DMS 273 treated with DMSO at 0.1 percent for 48 hours (cell line): ENCODE measurements around the gene LRRN4.
A peak's percentile ranks its signal among the peaks of the same experiment; 100 is the strongest.
"Not testable (repeated sequence)": the region's sequence is repeated elsewhere in the genome, so short reads cannot be mapped to it uniquely, and the experiment has no call there.

Experiments
- DNase-seq: peaks from one replicate; lab custom pipeline; 2025; lab: John Stamatoyannopoulos, UW

Gene LRRN4

DNA sequence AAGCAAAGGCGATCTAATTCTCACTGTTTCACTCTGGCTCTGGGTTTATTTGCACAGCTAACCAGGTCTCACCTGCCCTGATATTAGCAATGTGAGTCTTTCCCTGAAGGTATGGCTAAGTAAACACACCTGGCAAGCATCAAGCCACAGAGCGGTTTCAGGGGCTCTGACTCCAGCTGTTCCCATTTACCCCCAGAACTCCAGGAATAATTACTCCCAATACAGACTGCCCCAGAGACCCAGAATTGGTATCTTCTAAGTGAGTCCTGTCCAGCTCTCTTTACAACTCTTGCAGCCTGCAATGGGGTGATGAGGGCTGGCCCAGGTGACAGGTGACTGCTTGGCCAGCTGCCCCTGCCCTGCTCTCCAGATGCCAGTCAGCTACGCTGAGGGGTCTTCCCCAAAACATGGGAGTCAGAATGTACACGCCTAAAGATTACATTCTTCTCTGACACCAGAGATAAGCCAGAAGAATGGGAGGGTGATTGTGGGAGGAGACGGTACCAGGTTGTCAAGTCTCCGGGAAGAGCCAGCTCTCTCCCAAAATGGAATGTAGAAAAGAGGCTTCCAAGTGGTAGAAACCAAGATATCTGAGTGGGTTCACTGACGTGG is 4.9 kb upstream of the LRRN4 start:
- DNase-seq = no peak

- DNase-seq = no peak
Observed at GRCh38 chr20:6057691-6058090, 3.8 kb upstream of the LRRN4 start.

DNA sequence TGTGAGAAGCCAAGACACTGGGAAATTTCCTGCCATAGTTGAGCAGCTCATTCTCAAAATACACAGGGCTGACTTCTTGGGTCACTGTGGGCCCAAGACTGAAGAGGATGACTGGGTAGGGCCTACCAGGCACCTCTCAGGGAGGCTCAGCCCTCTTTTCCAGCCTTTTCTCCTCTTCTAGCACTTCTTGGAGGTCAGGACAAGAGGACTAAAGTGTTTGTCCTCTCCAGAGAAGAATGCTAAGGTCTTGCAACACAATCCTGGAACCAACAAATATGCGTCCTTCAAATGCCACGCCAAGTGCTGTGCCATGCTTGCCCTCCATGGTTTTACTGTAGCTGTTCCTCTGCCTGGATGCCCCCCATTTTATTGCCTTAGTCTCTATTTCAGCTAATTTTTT is 3.3 kb upstream of the LRRN4 start:
- DNase-seq = no peak

DNA sequence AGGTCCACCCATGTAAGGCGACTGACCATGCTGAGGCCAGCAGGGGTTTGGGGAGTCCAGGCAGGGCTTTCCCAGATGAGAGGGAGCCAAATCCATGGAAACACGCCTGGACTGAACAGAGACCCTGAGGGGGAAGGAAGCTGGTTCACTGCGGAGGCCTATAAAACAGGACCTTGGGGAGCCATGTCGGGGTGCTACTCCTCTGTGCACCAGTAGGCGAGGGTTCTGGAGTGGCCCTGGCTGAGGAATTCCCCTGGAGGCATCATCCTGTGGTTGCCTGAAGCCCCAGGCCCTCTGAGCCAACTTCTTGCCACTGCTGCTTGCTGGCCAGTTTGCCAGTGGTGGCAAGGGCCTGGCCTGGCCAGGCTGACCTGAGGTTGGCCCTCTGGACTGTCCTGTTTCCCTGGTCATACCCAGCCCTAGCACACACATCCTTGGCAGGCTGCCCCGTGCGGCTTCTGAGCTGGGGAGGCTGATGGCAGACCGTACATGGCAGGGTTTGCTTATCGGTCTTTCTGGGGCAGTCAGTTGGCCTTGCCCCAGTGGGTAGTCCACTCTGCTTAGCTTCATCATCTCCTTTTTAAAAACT is 2.2 kb upstream of the LRRN4 start:
- DNase-seq = no peak

DNA sequence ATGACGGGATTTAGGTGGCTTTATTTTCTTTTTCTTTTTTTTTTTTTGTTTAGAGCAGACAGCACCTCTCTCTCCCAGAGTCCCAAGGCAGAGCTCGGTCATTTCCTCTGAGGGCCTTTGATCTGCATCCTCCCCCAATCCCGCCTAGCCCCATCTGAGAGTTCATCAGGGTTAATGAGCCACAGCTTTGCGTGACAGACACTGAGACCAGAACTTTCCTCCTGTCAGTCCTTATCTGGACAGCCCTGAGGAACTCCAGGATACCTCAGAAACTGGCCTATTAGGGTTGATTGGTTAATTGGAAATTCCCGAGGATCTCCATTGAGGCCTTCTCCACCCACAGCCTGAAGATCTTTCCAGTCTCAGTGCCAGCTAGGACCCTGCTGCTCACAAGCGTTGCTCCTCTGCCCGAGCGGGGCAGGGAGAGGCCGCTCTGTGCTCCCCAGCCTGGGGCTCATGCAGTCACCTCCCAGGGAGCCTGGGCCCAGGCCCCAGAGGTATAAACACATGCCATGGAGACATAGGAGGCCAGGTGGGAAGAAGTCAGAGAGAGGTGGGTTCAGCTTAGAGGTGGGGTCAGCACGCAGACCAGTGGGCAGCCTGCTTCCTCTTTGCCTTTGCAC is 1.4 kb upstream of the LRRN4 start:
- no peak for DNase-seq

GRCh38 chr20:6054689-6055051 is 810 bp upstream of the LRRN4 start:
- DNase-seq = not testable (repeated sequence)

GRCh38 chr20:6053064-6053775 is 640 bp downstream of the LRRN4 start:
- DNase-seq = no peak

- DNase-seq = no peak
Observed at GRCh38 chr20:6051505-6051904, 2.4 kb downstream of the LRRN4 start.

GRCh38 chr20:6048391-6048790 is 5.5 kb downstream of the LRRN4 start:
- DNase-seq = no peak

DNA sequence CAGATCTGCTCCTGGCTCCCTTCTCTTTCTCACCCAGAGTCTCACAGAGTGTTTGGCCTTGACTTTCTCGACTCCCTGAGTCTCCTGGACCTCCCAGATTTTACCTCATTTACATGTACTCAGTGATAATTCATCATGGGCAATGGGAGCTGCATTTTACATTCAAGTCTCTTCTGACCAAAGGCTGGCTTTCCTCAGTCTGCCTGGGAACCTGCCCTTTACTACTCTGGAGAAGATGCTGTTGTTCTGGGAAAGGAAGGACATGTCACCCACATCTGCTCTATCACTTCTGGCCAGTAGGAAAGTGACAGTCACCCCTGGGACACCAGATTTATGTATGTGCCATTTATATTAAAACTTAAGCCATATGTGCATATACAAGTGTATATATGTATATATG is 7.4 kb downstream of the LRRN4 start:
- DNase-seq = no peak

DNA sequence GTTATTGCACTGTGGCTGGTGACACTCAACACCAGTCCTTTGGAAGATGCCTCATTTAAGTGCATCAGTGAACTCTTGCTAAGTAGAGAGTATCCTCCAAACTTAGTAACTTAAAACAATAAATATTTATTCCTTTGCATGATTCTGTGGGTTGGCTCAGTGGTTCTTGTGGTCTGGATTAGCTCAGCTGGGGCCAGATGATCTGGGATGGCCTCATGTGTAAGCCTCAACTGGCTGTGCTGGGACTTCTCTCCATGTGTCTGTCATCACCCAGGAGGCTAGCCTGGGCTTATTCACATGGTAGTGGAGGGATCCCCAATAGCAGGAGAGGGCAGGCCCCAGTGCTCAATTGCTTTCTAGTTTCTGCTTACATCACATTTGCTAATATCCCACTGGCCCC is 8.3 kb downstream of the LRRN4 start:
- DNase-seq = no peak

DNA sequence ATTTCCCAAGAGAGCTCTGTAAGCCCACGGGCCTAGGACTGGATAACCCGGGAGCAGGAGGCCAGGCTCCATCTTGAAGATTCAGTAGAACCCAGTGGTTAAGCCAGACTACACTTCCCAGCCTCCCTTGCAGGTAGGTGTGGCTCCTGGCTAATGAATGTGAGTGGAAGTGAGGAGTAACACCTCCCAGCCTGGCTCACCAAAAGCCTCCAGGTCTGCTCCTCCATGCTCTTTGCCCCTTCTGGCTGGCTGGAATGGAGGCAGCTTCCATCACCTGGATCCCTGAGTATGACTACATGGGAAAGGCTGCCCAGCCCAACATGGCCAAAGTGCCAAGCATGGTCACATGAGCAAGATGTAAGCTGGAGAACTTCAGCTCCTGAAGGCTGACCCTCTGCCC is 9.7 kb downstream of the LRRN4 start:
- peak; percentile 16 for DNase-seq

GRCh38 chr20:6041808-6042265 is 12.0 kb downstream of the LRRN4 start:
- DNase-seq = no peak

DNA sequence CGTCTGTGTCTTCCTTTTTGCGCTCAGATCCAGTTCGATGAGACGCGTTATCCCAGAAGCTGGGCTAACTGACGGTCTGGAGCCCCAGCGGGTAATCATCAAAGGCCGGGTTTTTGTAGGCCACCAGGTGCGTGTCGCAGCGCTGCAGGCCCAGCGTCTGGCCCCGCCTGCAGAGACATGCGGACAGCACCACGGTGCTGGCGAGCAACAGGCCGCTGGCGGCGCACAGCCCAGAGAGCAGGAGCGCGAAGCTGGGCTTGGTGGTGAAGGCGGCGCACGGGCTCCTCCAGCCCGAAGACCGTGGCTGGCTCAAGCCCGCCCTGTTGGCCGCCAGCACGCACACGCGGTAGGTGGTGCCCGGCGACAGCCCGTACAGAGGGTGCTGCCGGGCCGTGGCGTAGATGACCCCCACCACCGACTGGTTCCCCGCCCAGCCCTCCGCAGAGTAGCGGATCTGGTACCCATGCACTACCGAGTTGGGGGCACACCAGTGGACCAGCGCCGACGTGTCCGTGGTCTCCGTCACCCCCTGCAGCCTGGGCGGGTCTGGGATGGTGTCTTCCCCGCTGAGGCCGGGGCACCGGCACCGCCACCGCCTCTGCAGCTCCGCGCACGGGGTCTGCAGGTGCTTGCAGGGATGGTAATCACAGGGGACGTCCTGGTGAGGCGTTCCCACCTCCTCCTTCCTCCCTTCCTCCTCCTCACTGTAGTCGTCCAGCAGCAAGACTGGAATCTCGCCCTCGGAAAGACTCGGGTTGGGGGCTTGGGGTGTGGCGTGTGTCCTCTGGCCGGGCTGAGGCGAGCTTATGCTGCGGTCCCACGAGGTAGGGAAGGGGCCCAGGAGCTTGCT is 12.7 kb downstream of the LRRN4 start:
- no peak for DNase-seq

- DNase-seq = no peak
Observed at GRCh38 chr20:6040540-6040939, 13.3 kb downstream of the LRRN4 start.

GRCh38 chr20:6039766-6040165 is 14.1 kb downstream of the LRRN4 start:
- DNase-seq = no peak

DNA sequence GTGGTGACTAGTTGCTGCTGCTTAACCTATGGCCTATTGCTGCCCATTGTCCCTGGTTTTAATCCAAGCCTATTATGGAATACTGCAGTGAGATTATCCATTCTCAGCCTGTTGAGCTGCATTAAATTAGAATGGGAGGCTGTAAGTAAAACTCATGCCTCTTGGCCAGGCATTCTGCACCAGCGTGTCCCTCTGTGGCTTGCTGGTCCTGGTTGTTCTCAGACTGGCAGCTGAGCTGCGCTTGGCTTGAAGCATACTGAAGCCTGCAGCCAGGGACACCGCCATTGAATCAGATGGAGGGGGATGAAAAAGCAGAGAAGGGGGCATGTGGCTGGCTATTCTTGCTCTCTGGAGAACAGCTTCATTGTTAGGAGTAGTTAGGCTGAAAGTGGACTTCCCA is 15.6 kb downstream of the LRRN4 start:
- no peak for DNase-seq

DNA sequence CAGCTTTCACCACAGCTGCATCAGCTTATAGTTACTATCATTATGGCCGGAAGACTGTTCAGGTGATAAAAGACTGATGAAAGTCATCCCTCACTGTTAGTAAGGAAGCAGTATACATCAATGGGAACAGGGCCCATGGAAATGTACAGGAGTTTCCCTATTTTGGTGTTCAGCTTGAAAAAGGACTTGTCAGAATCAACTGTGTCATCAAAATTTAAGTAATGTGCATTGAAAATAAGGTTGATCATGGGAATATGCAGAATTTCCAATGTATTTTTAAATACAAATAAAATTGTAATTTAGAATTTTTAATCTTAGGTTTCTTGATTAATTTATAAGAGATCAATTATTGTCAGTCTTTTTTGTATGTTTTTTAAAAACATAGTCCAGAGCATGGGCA is 16.8 kb downstream of the LRRN4 start:
- no peak for DNase-seq

GRCh38 chr20:6036213-6036612 is 17.6 kb downstream of the LRRN4 start:
- no peak for DNase-seq

DNA sequence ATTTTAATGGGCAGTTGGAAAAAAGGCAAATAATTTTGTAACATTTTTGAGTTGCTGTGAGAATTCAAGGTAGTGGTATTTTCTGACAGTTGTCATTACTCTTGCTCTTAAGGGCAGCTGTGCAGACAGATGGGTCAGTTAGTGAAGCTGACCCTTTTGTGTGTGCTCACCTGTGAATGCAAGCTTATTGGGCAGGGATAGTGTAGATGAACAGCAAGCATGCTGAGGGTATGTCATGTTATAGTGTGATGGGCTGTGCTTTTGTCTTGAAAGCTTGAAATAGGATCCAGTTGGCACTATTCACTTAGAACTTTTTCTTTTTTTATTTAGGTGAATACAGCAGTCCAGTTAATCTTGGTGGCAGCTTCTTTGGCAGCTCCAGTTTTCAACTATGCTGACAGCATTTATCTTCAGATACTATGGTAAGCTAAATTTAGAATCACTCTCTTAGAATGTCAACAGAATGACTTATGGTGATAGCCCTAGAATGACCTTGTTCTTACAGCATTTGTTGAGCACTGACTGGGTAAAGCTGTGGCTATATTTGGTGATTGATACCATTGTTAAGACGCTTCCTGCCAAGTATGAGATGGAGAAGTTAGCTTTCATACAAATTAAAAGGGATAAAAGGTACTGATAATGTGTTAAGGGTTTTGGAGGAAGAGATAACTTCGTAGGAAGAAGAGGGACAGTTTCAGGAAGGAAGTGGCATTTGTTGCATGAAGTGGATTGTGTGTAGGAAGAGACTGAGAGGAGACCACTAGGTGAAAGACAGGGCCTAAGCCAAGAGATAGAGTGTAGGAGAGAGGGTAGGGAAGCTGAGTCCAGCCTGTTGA is 19.5 kb downstream of the LRRN4 start:
- no peak for DNase-seq

DNA sequence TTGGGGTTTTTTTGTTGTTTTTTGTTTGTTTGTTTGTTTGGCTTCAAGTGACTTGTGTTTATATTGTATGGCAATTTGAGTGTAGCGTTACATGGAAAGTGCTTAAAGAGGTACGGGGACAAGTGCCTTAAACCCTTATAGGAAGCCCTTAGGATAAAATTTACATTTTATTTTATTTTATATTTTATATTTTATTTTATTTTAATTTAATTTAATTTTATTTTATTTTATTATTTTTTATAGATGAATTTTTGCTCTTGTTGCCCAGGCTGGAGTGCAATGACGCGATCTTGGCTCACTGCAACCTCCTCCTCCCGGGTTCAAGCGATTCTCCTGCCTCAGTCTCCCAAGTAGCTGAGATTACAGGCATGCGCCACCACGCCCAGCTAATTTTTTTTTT is 21.0 kb downstream of the LRRN4 start:
- not testable (repeated sequence) for DNase-seq
